ENCODE results near the gene ITPR3. TPM values are rescaled to one million over a fixed set of nuclear protein-coding genes. Genes with fewer than 3 reads are reported as not detected.

The ITPR3 gene
- total and polyA plus RNA-seq, 8 donors = 70.8 to 147 (median 94.4) TPM

DNA sequence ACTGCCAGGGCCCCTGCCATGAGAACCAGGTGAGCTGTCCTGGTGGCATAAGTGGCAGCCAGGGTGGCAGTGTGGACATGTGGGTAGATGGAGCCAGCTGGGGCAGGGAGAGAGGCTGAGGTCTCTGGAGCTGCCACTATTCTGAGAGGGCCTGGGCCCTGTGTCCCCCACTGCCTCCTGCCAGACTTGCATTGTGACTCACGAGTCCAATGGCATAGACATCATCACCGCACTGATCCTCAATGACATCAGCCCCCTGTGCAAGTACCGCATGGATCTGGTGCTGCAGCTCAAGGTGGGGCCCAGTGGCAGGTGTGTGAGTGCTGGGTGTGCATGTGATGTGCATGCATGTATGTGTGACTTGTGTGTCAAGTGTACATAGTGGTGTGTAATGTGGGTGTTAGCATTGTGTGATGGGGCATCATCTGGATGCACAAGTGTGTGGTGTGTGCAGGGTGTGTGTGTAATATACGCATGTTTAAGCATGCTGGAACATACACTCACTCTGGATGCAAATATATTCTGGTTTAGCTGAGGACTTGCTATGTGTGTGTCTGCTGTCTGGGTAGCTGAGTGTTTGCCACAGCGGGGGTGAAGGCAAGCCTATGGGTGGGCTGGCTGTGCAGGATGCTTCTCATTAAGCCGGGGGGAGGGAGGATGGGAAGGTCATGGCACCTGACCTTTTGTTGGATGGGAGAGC lies 65.3 kb downstream of the ITPR3 start:
- Histone ChIP-seq H3K4me1 (no peaks in the 10 kb centered on the region), H3K27ac (no peak overlapping the region), H3K4me3 (no peak overlapping the region), H3K27me3 (no peaks in the 10 kb centered on the region), H3K36me3 (peaks cover 0 to 100% of the 10 kb centered on the region in 2 donors), H3K9me3 (no peaks in the 10 kb centered on the region)
- intact Hi-C loops (cut with DNase I) = no loop called here
- no peak for ATAC-seq
- DNase-seq = no peak
- TF ChIP-seq CTCF (IDR thresholded peaks at IDR 0.05) = no peak

DNA sequence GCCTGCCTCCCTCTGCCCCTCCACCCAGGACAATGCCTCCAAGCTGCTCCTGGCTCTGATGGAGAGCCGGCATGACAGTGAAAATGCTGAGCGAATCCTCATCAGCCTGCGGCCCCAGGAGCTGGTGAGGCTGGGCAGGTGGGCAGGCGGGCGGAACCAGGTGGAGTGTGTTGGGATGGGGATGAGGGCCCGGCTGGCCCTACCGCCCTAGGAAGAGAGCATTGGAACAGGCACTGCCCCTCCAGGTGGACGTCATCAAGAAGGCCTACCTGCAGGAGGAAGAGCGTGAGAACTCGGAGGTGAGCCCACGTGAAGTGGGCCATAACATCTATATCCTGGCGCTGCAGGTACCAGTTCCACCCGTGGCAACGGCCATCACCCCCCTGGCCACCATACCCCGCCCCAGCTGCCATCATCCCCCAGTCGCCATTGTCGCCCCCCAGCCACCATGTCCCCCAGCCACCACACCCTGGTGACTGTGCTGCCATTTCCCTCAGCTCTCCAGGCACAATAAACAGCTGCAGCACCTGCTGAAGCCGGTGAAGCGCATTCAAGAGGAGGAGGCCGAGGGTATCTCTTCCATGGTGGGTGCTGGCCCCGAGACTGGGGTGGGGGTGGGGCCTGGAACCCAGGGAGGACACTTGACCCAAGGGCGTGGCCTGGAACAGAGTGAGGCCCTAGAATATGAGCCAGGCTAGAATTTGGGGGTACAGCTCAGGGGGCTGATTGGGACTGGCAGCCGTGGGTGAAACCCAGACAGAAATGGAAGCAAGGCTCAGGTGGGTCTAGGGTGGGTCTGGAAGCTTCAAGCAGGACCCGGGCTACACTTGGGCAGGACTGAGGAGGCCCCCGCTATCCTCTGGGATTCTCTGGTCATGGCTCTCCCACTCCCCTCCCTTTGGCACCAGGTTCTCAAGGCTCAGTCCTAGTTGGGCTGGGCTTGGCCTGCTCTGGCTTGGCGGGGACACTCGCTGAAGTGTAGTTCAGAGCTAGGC lies 66.2 kb downstream of the ITPR3 start:
- H3K4me1 ChIP-seq = peaks cover 0 to 7% of the 10 kb centered on the region in 2 donors
- ATAC-seq (no peak), DNase-seq (no peak)
- no peaks in the 10 kb centered on the region for H3K9me3 ChIP-seq
- no peak overlapping the region for H3K27ac ChIP-seq
- no peaks in the 10 kb centered on the region for H3K27me3 ChIP-seq
- no peak overlapping the region for H3K4me3 ChIP-seq
- peaks cover 0 to 100% of the 10 kb centered on the region in 2 donors for H3K36me3 ChIP-seq
- intact Hi-C loops (cut with DNase I) = no loop called here
- no peak for TF ChIP-seq CTCF (IDR thresholded peaks at IDR 0.05)

- intact Hi-C loops (cut with DNase I) = no loop called here
- ATAC-seq (no peak), DNase-seq (no peak)
- H3K9me3 ChIP-seq = no peaks in the 10 kb centered on the region
- H3K4me1 ChIP-seq = peaks cover 0 to 14% of the 10 kb centered on the region in 2 donors
- TF ChIP-seq CTCF (IDR thresholded peaks at IDR 0.05) = no peak
- no peak overlapping the region for H3K27ac ChIP-seq
- H3K4me3 ChIP-seq = no peak overlapping the region
- H3K27me3 ChIP-seq = no peaks in the 10 kb centered on the region
- peaks cover 0 to 100% of the 10 kb centered on the region in 2 donors for H3K36me3 ChIP-seq
These were observed 66.9 kb downstream of the ITPR3 start for GRCh38 chr6:33688006-33688405.

GRCh38 chr6:33688451-33689147 lies 67.5 kb downstream of the ITPR3 start:
- no peak overlapping the region for H3K27ac ChIP-seq
- intact Hi-C loops (cut with DNase I) = no loop called here
- no peaks in the 10 kb centered on the region for H3K27me3 ChIP-seq
- TF ChIP-seq CTCF (IDR thresholded peaks at IDR 0.05) = no peak
- DNase-seq (no peak), ATAC-seq (no peak)
- H3K9me3 ChIP-seq = no peaks in the 10 kb centered on the region
- peaks cover 0 to 20% of the 10 kb centered on the region in 2 donors for H3K4me1 ChIP-seq
- H3K36me3 ChIP-seq = peaks cover 0 to 100% of the 10 kb centered on the region in 2 donors
- H3K4me3 ChIP-seq = no peak overlapping the region

Data from left lung (tissue), 10 donors.